A549 (cell line): ENCODE measurements around the gene AWAT1.

Source experiments
- CHD2 ChIP-seq: fragments of 150-350 bp; IDR thresholded peaks from 2 replicates; pipeline ENCODE4 v1.6.1; 2014; ENCODE audit warnings: low read length; ENCODE audit not compliant: partially characterized antibody
- CTCF ChIP-seq: fragments of >200 bp; sonication (Bioruptor Twin); formaldehyde crosslinking; IDR thresholded peaks from 3 replicates; pipeline ENCODE4 v1.5.1; 2016
- EP300 ChIP-seq, 2 experiments: fragments of >200 bp; sonication (Bioruptor Twin); formaldehyde crosslinking; IDR thresholded peaks; 2 replicates in 1 of 2; 3 replicates in 1 of 2; pipeline ENCODE4 v1.6.1; 2016 to 2017
- JUN ChIP-seq, 2 experiments: fragments of >200 bp; sonication (Bioruptor Twin); formaldehyde crosslinking; IDR thresholded peaks; 2 replicates in 1 of 2; 3 replicates in 1 of 2; pipeline ENCODE4 v1.6.1; 2016 to 2017
- POLR2A ChIP-seq: IDR thresholded peaks from 2 replicates; pipeline ENCODE4 v1.6.1; 2012; ENCODE audit warnings: mild to moderate bottlenecking, low read length
- POLR2AphosphoS2 ChIP-seq: conservative IDR thresholded peaks from 2 replicates; pipeline ENCODE4 v1.6.1; 2012; ENCODE audit warnings: low read length, improper control_type of control experiment, inconsistent platforms
- RAD21 ChIP-seq, 2 experiments: fragments of >200 bp in 1 of 2; sonication (Bioruptor Twin) in 1 of 2; formaldehyde crosslinking in 1 of 2; IDR thresholded peaks in 1 of 2; conservative IDR thresholded peaks in 1 of 2; 2 replicates in 1 of 2; 3 replicates in 1 of 2; pipeline ENCODE4 v1.6.1; 2012 to 2018; ENCODE audit warnings: inconsistent platforms in 1 of 2
- TF ChIP-seq, protein P1 (sequence below): IDR thresholded peaks from 2 replicates; pipeline ENCODE4 v1.6.1; 2012

DNA sequence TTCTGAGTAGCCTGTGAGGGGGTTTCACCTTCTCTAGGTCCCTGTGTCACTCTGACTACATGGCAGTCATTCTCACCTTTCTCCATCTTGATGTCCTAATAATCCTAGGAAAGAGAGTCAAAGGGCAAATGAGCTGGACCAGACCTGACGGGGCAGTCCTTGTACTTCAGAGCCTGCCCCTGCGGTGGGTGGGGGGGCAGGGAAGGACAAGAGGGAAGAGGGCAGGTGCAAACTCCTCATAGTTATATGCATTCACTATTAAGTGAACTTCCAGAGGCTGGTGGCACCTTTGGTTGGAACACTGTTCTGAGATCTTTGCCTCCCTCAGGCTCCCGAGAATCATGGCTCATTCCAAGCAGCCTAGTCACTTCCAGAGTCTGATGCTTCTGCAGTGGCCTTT, at the start of gene AWAT1:
- TF ChIP-seq EP300 (IDR thresholded peaks at IDR 0.05), result no peak
- no peak for TF ChIP-seq RAD21 (conservative IDR thresholded peaks at IDR 0.05 in 1 of 2, IDR thresholded peaks at IDR 0.05 in 1 of 2)
- no peak for TF ChIP-seq POLR2A
- TF ChIP-seq CTCF, result no peak
- no peak for TF ChIP-seq CHD2
- TF ChIP-seq POLR2AphosphoS2, result no peak
- TF ChIP-seq JUN (IDR thresholded peaks at IDR 0.05), result no peak
- TF ChIP-seq, protein P1, sequence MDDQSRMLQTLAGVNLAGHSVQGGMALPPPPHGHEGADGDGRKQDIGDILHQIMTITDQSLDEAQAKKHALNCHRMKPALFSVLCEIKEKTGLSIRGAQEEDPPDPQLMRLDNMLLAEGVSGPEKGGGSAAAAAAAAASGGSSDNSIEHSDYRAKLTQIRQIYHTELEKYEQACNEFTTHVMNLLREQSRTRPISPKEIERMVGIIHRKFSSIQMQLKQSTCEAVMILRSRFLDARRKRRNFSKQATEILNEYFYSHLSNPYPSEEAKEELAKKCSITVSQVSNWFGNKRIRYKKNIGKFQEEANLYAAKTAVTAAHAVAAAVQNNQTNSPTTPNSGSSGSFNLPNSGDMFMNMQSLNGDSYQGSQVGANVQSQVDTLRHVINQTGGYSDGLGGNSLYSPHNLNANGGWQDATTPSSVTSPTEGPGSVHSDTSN, result no peak
